NCI-H510A treated with DMSO at 0.1 percent for 48 hours (cell line): ENCODE measurements around the gene PALMD.

Experiments used
- DNase-seq: peaks from one replicate; lab custom pipeline; 2025; lab: John Stamatoyannopoulos, UW

The PALMD gene

DNA sequence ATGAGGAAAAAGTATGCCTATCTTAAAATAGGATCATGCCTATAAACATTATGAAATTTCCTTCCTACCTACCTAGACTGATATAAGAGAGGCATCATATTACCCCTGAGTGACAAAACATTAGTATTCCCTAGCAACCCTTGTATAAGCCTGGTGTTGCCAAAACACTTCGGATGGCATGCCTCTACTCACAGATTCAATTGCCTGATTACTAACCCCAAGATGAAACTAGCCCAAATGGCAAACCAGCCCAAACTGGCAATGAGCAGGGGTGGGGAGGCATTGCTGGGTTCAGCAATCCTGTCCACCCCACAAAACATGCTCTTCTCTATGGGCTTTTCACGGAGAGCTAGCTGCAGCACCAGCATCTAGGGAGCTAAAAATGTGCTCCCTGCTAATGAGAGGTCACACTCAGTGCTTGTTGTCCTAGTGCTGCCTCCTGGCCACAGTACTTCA, 13.9 kb downstream of the PALMD start:
- DNase-seq = peak; percentile 37

DNA sequence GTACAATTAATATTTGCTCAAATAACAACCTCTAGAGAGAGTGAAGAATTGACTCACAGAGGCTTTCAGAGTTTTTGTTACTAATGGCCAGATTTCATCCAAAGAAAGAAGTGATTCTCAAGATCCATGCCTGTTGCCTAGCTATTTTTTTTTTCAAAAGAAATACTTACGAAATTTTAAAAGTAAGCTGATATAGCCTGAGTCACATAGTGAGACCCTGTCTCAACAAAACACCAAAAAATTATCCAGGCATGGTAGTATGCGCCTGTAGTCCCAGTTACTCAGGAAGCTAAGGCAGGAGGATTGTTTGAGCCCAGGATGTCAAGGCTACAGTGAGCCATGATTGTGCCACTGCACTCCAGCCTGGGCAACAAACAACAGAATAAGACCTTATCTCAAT, 14.6 kb downstream of the PALMD start:
- no peak for DNase-seq

GRCh38 chr1:99661780-99662179, 15.9 kb downstream of the PALMD start:
- no peak for DNase-seq

GRCh38 chr1:99662539-99663080, 16.7 kb downstream of the PALMD start:
- DNase-seq = no peak

DNA sequence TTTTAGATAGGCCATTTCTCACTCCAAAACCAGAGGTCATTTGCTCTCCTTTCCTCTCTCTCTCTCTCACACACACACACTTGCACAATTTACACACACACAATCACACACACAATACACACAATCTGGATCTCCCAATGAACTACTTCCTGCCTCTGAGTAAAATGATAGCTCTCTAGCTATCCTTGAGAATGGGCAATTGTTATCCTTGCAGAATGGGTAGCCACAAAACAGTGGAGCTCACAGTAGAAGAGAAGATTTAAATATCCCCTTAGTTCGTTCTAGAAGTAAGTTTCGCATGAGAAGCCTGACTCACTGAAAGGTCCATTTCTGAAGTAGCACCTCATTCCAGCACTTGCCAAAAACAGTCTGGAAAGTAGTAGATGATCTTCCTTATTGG, 17.6 kb downstream of the PALMD start:
- no peak for DNase-seq

GRCh38 chr1:99665212-99665611, 19.3 kb downstream of the PALMD start:
- no peak for DNase-seq

DNA sequence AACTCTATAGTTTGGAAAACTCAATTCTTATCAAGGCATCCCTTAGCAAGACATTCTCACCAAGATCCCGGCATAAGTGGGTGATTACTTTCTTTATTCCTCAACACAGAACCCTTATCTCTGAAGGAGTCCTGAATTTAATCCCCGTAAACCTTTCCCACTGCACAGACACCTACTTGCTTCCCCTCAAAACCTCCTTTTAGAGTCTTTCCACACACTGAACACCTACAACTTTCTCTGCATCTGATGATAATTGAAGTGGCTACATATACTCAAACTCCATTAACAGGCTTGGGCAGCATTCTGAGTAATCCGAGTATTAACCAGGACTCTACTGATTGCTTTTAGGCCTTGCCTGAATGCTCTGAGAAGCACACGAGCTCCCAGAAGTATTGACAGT, 23.5 kb downstream of the PALMD start:
- no peak for DNase-seq

DNA sequence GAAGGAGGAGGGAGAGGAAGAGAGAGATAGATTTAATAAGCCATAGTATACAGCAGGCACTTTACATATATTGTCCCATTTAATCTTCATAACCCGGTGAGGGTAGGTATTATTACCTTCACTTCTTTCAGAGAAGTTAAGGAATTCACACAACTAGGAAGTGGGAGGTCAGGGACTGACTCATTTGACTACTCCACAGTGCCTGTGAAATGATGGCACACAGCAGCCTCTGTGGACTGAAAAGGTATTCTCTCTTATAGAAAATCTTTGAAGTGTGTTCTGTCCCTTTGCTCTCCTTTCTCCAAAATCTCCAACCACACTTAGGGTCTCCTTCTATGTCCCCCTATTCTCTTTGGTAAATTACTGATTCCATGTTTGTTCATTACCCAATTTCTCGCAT, 23.9 kb downstream of the PALMD start:
- no peak for DNase-seq

GRCh38 chr1:99670583-99670982, 24.7 kb downstream of the PALMD start:
- DNase-seq = no peak

DNA sequence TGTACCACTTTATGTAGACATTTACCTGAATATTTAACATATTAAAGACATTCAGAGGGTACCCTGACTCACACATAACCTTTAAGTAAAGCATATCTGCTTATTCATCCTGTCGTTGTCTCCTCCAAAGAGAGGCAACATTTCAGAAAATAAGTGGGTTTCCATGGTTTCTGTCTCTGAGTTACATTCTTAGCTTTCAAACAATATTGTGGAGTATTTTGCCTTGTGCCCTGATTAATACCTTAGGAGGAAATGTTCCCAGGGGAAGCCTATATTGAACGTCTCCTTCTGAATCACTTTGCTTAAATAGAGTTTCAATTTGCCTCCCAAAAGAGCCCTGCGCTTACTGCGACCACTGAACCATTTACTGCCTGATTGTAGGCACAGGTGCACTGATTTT, 26.1 kb downstream of the PALMD start:
- no peak for DNase-seq

GRCh38 chr1:99672530-99673213, 26.8 kb downstream of the PALMD start:
- no peak for DNase-seq

DNA sequence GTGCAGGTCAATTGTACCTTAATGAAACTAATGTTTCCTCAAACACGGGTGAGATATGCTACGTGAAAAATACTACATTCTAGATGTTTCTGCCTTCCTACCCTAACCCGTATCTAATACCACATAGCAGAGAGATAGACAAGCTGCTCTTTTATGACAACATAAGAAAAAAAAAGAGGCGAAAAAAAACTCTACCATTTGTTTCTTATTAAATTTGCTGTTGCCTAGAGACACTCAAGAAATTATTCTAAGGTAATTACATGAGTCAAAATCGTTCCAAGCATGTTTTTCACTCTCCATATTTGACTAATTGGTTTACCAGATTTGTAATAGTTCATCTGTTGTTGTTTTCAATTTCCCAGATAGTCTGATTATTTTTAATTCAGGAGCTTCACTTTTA, 27.4 kb downstream of the PALMD start:
- DNase-seq = no peak

GRCh38 chr1:99674115-99675064, 28.5 kb downstream of the PALMD start:
- DNase-seq = peak; percentile 20

GRCh38 chr1:99675292-99675691, 29.4 kb downstream of the PALMD start:
- no peak for DNase-seq

- DNase-seq = no peak
Observed at GRCh38 chr1:99675994-99676393, 30.1 kb downstream of the PALMD start.

GRCh38 chr1:99676876-99677275, 31.0 kb downstream of the PALMD start:
- DNase-seq = no peak

DNA sequence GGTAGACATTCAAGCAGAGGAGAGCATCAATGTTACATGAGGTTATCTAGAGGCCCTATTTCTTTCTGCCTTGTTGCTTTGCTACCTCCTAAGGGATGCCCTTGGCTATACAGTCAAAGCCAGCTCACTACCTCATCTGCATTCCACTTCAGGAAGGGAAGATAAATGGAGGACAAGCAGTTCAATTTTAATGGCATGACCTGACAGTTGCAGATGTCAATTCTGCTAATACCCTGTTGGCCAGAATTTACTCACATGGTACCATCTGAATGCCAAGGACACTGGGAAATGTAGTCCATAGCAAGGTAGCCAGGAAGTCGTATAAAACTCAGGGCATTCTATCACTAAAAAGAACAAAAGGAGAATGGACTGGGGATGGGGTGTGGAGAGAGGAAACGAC, 31.5 kb downstream of the PALMD start:
- no peak for DNase-seq

DNA sequence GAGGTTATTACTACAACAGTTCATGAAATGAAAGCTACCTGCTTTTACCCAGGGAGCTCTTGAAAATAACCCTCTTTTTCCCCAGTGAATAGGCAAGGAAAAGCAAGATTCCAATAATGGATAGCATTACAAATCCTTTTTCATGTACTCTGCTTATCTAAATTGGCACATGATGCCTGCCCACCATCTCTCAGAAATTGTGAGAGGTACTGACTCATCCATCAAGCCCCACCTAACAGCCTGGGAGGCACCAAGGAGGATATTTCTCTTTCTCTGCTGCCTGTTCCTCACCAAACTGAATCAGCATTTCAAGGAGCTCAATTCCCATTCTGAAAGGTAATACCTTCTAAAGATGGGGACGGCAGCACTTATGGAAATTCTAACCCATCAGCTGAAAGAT, 34.4 kb downstream of the PALMD start:
- no peak for DNase-seq

GRCh38 chr1:99681583-99681982, 35.7 kb downstream of the PALMD start:
- no peak for DNase-seq

DNA sequence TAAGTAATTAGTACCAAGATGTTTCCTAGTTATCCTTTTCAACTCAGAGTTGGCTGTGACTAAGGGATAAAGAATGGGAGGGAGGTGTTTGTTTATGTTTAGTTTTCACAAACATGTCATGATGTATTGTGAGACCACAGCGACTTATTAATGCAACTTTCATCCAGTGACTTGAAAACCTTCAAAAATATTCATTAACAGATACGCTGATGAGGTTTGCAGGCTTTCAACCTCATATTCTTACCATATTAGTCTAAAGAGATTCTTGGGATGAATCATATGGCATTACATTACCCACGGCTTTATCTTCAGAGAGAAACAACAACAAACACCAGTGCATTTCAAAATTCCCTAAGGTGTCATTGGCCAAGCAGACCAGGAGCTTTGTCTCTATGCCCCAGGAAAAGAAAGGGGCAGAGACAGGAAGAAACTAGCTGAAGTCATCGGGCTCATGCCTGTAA, 36.4 kb downstream of the PALMD start:
- DNase-seq = no peak

GRCh38 chr1:99685516-99686180, 39.7 kb downstream of the PALMD start:
- peak; percentile 47 for DNase-seq

DNA sequence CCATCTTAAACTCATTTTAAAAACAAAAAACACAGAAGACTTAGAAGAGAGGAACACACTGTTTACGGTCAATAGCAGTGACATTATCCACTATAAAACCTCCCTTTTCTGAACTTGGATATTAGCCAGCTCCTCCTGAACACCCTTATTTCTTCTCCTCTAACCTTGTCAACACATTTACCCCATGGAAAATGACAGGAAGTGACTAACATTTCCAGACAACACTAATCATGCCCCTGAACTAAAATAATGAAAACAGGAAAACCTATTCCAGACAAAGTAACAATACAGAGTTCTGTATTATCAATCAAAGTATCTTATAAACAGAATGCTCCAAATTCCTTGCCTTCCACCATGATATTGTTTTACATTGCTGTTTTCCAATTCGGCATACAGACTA, 45.3 kb downstream of the PALMD start:
- DNase-seq = no peak
